ENCODE data around the gene ZP3.
"Not testable (repeated sequence)": the region's sequence is repeated elsewhere in the genome, so short reads cannot be mapped to it uniquely, and the experiment has no call there.

Gene ZP3

GRCh38 chr7:76442664-76443446 lies 18.1 kb downstream of the ZP3 start:
- not testable (repeated sequence) for DNase-seq (ENCODE audit: low spot score)

DNA sequence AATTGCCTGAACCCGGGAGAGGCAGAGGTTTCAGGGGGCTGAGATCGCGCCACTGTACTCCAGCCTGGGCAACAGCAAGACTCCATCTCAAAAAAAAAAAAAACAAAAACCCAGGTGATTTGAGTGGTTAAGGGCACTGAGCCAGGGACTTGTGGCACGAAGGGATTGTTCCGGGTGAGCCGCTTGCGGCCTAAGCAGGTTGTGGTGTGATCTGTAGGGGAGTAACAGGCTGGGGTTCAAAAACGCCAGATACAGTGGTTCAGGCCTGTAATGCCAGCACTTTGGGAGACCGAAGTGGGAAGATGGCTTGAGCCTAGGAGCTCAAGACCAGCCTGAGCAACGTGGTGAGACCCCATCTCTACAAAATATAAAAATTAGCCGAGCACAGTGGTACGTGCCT lies 19.1 kb downstream of the ZP3 start:
- not testable (repeated sequence) for DNase-seq (ENCODE audit: low spot score)

GRCh38 chr7:76445577-76446008 lies 20.8 kb downstream of the ZP3 start:
- peak; percentile 37 for DNase-seq (ENCODE audit: low spot score)

DNA sequence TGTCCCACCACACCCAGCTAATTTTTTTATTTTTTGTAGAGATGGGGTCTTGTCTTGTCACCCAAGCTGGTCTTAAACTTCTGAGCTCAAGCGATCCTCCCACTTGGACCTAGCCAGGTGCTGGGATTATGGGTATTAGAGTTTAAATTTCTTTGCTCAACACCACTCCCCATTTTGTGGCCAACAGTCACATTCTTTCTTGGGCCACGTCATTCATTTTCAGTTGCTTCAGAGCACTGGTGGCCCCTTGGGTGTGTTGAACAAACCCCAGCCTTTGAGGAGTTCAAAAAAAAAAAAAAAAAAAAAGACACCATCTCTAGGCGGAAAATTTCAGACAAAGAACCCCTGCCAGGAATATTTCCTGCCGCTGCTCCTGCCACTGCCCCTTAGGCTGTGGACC lies 32.3 kb downstream of the ZP3 start:
- not testable (repeated sequence) for DNase-seq (ENCODE audit: low spot score)

- not testable (repeated sequence) for DNase-seq (ENCODE audit: low spot score)
Observed at GRCh38 chr7:76458504-76458903, 33.8 kb downstream of the ZP3 start.

DNA sequence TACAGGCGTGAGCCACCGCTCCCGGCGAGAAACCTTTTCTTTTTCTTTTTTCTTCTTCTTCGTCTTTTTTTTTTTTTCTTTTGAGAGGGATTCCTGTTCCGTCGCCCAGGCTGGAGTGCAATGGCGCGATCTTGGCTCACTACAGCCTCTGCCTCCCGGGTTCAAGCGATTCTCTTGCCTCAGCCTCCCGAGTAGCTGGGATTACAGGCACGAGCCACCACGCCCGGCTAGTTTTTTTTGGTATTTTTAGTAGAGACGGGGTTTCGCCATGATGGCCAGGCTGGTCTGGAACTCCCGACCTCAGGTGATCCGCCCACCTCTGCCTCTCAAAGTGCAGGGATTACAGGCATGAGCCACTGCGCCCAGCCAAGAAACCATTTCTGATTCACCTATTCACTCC lies 36.0 kb downstream of the ZP3 start:
- not testable (repeated sequence) for DNase-seq (ENCODE audit: low spot score)

DNA sequence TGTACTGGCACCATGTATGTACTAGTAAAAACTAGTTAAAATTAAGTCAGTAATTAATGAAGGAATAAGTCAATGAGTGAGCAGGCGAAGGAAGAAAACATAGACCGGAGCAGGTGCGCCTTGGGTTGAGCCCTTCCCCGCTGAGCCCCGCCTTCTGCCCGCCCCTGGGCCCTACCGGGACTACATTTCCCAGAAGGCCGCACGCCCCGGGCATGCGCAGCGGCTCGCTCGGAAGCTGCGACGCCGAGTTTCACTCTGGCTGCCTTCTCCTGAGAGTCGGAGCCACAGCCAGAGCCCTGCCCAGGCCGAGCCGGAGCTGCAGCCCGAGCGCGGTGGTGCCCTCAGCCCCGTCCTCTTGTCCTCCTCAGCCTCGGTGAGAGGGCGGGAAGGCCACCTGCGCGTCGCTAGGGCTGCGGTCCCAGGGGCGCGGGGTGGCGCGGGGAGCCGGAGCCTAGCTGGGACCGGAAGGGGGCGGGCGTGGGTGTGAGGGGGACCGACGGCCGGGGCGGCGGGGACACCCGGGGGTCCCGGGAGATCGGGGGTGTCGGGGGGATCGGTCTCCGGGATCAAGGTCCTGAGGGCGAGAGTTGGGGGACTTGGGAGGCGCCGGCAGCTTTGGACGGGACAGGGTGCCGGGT lies 36.8 kb downstream of the ZP3 start, which contains the start of gene DTX2:
Gene DTX2, plus strand, starts transcription at position 246 of the 638 bp plus-strand sequence. CDS start 18,801 bp downstream, outside the sequence.
- peak; percentile 9 for DNase-seq (ENCODE audit: low spot score)

- not testable (repeated sequence) for DNase-seq (ENCODE audit: low spot score)
Observed at GRCh38 chr7:76462271-76462882, 37.6 kb downstream of the ZP3 start.

DNA sequence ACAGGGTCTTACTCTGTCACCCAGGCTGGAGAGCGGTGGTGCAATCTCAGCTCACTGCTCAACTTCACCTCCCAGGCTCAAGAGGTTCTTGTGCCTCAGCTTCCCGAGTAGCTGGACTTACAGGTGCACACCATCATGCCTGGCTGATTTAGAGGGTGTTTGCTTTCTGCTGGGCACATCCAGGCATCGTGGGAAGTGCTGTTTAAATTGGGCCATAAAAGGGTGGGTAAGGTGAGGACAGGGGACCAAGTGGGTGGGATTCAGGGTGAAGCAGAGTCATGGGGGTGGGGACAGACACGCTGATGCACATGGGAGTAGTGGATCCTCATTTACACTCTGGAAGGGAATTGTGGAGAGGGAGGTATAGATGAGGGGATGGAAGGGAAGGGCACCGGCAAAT lies 40.2 kb downstream of the ZP3 start:
- DNase-seq (ENCODE audit: low spot score) = not testable (repeated sequence)

GRCh38 chr7:76465950-76466349 lies 41.2 kb downstream of the ZP3 start:
- not testable (repeated sequence) for DNase-seq (ENCODE audit: low spot score)

DNA sequence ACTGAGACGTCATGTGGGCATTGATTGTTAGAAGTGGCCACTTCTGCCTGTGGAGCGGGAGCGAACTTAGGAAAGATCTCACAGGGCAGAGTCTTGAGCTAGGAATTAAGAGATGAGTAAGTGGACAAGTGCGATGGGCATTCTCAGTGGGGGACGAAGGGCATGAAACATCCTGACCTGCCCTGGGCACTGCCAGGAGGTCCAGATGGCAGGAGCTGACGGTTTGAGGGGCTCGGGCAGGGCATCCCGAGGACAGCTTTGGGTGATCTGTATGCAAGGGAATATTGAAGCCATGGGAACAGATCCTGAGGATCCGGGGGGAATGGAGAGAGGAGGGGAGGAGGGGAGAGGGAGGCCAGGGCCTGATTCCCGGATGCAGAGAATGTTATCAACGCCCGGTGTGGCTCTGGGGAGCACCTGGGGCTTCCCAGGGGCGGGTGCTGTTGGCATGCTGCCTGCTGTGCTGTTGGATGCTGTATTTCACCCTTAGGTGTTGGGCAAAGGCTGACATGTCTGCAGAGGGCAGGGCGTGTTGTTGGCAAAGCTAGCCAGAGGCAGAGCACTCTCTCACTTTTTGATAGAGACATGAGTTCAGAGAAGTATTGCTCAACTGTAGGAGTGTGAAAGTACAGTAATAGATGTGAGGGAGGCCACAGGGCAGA lies 43.1 kb downstream of the ZP3 start:
- DNase-seq (ENCODE audit: low spot score) = not testable (repeated sequence)

- DNase-seq (ENCODE audit: low spot score) = not testable (repeated sequence)
Observed at GRCh38 chr7:76471556-76472221, 46.9 kb downstream of the ZP3 start.

DNA sequence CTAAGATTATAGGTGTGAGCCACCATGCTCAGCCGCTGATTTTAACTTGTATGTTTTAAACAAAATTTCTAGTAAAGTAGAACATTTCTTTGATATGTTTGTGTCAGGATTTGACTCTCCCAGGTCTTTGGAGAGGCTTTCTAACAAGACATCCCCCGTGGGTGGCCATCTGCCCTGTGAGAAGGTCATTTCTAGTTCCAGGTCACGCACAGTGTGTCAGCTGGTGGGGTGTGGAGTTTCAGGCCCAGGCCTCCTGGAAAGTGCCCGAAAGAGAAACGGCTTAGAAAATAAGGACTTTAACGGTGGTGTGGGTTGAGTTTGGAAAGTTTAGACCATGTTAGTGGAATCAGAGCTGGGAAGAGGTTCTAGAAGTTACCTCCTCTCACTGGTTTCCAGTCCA lies 48.3 kb downstream of the ZP3 start:
- DNase-seq (ENCODE audit: low spot score) = not testable (repeated sequence)

- not testable (repeated sequence) for DNase-seq (ENCODE audit: low spot score)
Observed at GRCh38 chr7:76476280-76476679, 51.5 kb downstream of the ZP3 start.

DNA sequence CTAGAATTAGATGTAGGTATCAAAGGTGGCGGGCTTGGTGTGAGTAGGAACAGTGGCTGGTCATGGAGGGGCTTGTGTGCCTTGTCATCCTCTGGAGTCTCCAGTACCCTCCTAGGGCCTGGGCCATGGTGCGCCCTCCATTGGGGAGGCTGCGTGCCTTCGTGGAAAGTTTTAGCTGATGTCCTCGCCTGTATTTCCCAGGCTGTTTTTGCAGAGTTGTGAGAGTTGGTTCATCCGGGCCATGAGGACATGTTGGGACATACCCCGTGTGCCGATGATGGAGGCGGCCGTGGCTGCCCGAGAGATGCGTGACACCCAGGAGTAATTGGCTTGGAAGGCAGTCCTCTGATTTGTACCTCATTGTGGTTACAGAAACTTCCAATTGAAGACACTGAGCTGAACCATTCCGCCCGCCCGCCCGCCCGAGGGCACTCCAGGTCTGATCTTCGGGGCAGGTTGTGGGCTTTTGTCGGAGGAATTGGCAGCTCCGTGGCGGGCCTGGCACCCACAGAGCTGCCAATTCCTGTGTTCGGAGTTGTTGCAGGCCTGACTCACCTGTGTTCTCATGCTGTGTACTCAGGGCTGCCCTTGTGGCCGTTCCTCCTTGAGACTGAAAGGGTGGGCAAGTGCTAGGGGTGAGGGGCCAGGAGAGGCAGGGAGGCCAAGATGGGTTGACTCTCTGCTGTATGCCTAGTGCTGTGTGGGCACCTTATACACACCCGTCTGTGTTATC lies 52.2 kb downstream of the ZP3 start:
- not testable (repeated sequence) for DNase-seq (ENCODE audit: low spot score)

- DNase-seq (ENCODE audit: low spot score) = not testable (repeated sequence)
Observed at GRCh38 chr7:76479628-76480027, 54.9 kb downstream of the ZP3 start.

DNA sequence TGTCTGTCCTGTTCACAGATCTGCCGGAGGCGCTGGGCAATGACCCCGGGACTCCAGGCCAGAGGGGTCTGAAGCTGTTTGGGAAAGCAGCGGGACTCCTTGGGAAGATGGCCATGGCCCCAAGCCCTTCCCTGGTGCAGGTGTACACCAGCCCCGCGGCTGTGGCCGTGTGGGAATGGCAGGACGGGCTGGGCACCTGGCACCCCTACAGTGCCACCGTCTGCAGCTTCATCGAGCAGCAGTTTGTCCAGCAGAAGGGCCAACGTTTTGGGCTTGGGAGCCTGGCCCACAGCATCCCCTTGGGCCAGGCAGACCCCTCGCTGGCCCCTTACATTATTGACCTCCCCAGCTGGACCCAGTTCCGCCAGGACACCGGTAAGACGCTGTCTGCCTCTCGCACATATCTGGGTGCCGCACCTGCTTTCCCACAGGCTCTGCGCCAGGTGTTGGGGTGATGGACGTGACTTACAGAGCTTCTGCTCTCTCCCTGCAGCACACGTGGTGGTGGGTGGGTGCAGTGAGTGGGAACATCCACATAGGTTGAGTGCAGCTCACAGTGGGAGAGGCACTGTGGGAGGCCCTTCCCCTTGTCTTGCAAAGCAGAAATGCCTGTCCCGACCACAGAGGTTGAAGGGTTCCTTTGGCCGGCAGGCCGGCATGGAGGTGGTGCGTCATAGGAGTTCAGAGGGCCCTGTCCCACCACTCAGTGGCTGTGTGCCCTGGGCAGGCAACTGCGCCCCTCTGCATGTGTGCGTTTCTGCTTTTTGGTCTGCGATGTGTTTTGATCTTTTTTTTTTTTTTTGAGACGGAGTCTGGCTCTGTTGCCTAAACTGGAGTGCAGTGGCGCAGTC lies 55.9 kb downstream of the ZP3 start:
- not testable (repeated sequence) for DNase-seq (ENCODE audit: low spot score)

DNA sequence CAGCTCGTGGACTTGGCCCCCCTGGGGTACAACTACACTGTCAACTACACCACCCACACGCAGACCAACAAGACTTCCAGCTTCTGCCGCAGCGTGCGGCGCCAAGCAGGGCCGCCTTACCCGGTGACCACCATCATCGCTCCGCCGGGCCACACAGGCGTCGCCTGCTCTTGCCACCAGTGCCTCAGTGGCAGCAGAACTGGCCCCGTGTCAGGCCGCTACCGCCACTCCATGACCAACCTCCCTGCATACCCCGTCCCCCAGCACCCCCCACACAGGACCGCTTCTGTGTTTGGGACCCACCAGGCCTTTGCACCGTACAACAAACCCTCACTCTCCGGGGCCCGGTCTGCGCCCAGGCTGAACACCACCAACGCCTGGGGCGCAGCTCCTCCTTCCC lies 57.9 kb downstream of the ZP3 start:
- DNase-seq (ENCODE audit: low spot score) = not testable (repeated sequence)

DNA sequence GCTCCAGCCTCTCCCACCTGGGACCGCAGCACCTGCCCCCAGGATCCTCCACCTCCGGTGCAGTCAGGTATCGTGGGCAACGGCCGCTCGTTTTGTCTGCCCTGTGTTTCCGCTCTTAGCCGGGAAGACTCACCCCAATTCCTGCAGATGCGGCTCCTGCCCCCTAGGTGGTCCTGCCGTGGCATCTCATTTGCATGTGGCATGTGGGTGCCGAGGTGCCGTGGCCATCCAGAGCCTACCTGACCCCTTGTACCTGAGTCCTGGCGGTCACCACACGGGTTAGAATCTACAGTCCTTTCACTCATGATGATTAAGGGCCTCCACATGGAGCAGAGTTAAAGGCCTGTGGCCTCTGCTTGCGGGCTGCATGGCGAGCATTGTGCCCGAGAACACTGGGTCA lies 58.3 kb downstream of the ZP3 start:
- DNase-seq (ENCODE audit: low spot score) = not testable (repeated sequence)

- not testable (repeated sequence) for DNase-seq (ENCODE audit: low spot score)
Observed at GRCh38 chr7:76484456-76484855, 59.7 kb downstream of the ZP3 start.
